KOPT-K1 (cell line): ENCODE data around the gene IL4I1.
A peak's percentile ranks its signal among the peaks of the same experiment; 100 is the strongest.

Experiments
- H3K27ac ChIP-seq: fragments of 200-600 bp; sonication (generic); 2 replicates; pipeline ENCODE4 v1.5.1; 2016; ENCODE audit warnings: antibody characterized with exemption, mild to moderate bottlenecking, low read depth, low read length; ENCODE audit not compliant: poor library complexity, severe bottlenecking
- H3K36me3 ChIP-seq: fragments of 200-600 bp; sonication (generic); 2 replicates; pipeline ENCODE4 v1.5.1; 2017; ENCODE audit warnings: antibody characterized with exemption, mild to moderate bottlenecking, low read length, moderate library complexity; ENCODE audit not compliant: insufficient read depth
- H3K9me3 ChIP-seq: fragments of 200-600 bp; sonication (generic); 2 replicates; pipeline ENCODE4 v1.5.1; 2017; ENCODE audit warnings: antibody characterized with exemption, low read length, mild to moderate bottlenecking; ENCODE audit not compliant: insufficient read depth, poor library complexity, severe bottlenecking

IL4I1 gene

GRCh38 chr19:49849433-49850220 lies 47.1 kb downstream of the IL4I1 start:
- H3K36me3 ChIP-seq, result peaks cover 10% of the 10 kb centered on the region; the same call in 1 of the 2 replicates
- peak overlapping the region; percentile 87 for H3K27ac ChIP-seq
- no peaks in the 10 kb centered on the region for H3K9me3 ChIP-seq

GRCh38 chr19:49848938-49849337 lies 47.7 kb downstream of the IL4I1 start:
- Histone ChIP-seq H3K36me3 (peaks cover 3% of the 10 kb centered on the region; the same call in 1 of the 2 replicates), H3K9me3 (no peaks in the 10 kb centered on the region), H3K27ac (no peak overlapping the region)

DNA sequence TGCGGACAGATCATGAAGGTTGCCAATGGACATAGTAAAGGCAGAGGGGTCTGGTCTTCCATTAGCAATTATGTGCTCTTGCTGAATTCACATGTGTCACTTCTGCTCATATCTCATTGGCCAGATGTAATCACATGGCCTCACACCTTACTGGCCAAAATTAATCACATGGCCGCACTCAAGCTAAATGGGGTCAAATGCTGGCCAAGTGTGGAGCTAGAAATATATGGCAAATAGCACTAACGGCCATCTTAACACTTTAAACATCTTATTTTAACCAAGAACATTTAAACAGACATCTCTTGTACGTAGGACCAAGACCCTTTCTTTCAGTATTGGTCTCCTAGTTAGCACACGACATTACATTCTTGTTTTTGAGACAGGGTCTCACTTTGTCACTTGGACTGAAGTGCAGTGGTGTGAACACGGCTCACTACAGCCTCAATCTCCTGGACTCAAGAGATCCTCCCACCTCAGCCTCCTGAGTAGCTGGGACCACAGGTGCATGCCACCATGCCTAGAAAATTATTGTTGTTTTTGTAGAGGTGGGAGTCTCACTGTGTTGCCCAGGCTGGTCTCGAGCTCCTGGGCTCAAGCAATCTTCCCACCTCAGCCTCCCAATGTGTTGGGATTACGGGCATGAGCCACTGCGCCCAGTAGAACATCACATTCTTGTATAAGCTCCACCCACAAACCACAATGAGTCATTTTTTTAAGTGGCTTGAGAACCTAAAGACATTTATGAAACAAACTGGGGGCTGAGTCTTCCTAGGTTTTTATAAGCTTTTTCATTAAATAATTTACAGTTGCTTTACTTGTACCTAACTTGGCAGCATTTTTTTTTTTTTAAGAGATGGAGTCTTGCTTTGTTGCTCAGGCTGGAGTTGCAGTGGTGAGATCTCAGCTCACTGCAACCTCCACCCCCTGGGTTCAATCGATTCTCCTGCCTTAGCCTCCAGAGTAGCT lies 48.7 kb downstream of the IL4I1 start:
- H3K27ac ChIP-seq, result no peak overlapping the region
- H3K9me3 ChIP-seq, result no peaks in the 10 kb centered on the region
- no peaks in the 10 kb centered on the region for H3K36me3 ChIP-seq

DNA sequence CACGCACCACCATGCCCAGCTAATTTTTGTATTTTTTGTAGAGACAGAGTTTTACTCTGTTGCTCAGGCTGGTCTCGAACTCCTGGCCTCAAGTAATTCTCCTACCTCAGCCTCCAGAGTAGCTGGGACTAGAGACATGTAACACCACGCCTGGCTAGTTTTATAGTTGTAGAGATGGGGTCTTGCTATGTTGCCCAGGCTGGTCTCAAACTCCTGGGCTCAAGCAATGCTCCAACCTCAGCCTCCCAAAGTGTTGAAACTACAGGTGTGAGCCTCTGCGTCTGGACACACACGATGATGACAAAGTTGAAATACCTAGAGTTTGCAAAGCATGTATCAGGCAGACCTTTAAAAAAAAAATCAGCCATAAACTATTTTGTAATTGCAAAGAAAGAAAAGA lies 50.3 kb downstream of the IL4I1 start:
- H3K27ac ChIP-seq, result no peak overlapping the region
- no peaks in the 10 kb centered on the region for H3K9me3 ChIP-seq
- H3K36me3 ChIP-seq, result no peaks in the 10 kb centered on the region

DNA sequence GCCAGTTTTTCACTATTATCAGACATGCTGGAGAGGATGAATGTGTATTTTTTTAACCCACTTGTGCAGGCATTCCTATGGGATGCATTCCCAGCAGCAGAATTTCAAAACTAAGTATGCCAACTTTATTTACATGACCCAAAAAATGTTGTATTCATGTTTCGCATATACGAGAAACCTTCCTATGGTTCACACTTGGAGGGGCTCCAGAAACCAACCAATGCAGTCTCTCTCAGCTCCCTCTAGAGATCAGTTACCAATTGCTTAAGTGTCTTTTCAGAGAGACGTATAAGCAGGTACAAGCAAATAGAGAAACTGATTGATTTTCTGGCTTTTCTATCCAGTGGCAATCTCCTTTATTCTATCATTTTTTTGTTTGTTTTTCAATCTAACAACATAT lies 51.3 kb downstream of the IL4I1 start:
- H3K36me3 ChIP-seq, result peaks cover 7% of the 10 kb centered on the region; the same call in 1 of the 2 replicates
- H3K9me3 ChIP-seq, result no peaks in the 10 kb centered on the region
- no peak overlapping the region for H3K27ac ChIP-seq

DNA sequence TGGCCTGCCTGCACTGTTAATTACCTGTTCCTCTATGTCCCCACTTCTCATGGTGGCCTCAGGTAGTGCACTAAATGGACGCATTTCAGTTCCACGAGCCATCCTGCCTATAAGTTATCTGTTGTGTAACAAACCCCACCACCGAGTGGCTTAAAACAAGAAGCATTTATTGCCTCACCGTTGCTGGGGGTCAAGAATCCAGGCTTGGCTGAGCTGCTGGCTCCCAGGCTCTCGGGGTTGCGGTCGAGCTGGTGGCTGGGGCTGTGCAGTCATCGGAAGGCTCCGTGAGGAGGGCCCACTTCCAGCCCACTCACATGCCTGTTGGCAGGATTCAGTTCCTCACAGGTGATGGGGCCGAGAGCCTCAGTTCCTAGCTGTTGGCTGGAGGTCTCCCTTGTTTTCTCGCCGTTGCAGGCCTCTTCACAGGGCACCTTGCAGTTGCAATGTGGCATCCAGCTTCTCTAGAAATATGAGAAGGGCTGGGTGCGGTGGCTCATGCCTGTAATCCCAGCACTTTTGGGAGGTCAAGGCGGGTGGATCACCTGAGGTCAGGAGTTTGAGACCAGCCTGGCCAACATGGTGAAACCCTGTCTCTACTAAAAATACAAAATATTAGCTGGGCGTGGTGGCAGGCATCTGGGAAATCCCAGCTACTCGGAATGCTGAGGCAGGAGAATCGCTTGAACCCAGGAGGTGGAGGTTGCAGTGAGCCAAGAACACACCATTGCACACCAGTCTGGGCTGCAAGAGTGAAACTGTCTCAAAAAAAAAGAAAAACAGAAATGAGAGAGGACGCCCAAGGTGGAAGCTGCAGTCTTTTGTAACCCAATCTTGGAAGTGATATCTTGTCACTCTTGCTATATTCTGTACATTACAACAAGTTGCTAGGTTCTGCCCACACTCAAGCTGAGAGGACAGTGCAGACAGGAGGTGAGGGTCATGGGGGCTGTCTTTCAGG lies 52.3 kb downstream of the IL4I1 start:
- no peaks in the 10 kb centered on the region for H3K9me3 ChIP-seq
- H3K27ac ChIP-seq, result no peak overlapping the region
- H3K36me3 ChIP-seq, result peaks cover 15% of the 10 kb centered on the region; the same call in 1 of the 2 replicates

DNA sequence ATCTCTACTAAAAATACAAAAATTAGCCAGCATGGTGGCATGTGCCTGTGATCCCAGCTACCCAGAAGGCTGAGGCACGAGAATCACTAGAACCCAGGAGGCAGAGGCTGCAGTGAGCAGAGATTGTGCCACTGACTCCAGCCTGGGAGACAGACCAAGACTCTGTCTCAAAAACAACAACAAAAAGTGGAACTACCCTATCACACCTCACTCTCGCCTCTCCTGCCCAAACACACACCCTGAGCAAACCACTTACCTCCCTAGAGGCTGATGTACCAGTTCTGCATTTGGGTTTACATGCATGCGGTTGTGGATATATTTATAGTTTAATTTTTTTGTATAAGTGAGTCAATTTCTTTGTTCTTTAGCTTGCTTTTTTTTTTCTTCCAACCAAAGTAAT lies 53.4 kb downstream of the IL4I1 start:
- H3K27ac ChIP-seq, result no peak overlapping the region
- no peaks in the 10 kb centered on the region for H3K9me3 ChIP-seq
- peaks cover 26% of the 10 kb centered on the region; the same call in 1 of the 2 replicates for H3K36me3 ChIP-seq

- Histone ChIP-seq H3K9me3 (no peaks in the 10 kb centered on the region), H3K36me3 (peaks cover 51% of the 10 kb centered on the region), H3K27ac (no peak overlapping the region)
Measured at GRCh38 chr19:49840736-49841249, 55.9 kb downstream of the IL4I1 start.

DNA sequence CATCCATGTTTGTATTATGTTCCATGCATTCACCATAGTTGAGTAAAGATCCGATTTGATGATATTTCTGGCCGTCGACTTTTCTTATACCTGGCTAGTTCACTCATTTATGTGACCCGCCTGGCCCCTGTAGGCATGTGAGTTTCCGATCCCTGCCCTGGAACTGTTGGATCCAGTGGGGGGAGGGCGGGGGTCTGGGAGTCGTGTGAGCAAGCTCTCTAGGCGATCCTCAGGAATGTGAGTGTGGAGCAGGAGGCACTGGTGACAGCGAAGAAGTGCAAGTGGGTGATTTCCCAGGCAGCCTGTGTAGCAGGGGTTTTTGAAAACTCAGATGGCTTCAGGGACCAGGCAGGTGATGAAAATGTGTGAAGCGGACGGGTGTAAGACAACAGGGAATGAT lies 56.4 kb downstream of the IL4I1 start:
- Histone ChIP-seq H3K9me3 (no peaks in the 10 kb centered on the region), H3K36me3 (peaks cover 56% of the 10 kb centered on the region), H3K27ac (no peak overlapping the region)

GRCh38 chr19:49839713-49840112 lies 57.0 kb downstream of the IL4I1 start:
- H3K36me3 ChIP-seq, result peaks cover 62% of the 10 kb centered on the region
- no peak overlapping the region for H3K27ac ChIP-seq
- H3K9me3 ChIP-seq, result no peaks in the 10 kb centered on the region
